HTR-8/SVneo (cell line): Measurements from ENCODE around the gene GPR21.

Source experiments
- DNase-seq: peaks from one replicate; pipeline ENCODE4 v3.0.0; 2011; ENCODE audit warnings: low spot score, mixed read lengths; ENCODE audit not compliant: insufficient read length
- FAIRE-seq: peaks from 2 replicates; lab custom pipeline; 2011; peaks lifted over from hg19 to GRCh38; lab: Jason Lieb, UNC

Gene GPR21

GRCh38 chr9:123033352-123033751 is at the start of gene GPR21:
TSS of gene GPR21 (plus strand) at chr9:123033667. CDS start at chr9:123034567, 900 bp downstream.
- FAIRE-seq, result no peak
- no peak for DNase-seq

- FAIRE-seq (no peak), DNase-seq (no peak)
Observed at GRCh38 chr9:122986010-122986409, 47.5 kb upstream of the GPR21 start.

DNA sequence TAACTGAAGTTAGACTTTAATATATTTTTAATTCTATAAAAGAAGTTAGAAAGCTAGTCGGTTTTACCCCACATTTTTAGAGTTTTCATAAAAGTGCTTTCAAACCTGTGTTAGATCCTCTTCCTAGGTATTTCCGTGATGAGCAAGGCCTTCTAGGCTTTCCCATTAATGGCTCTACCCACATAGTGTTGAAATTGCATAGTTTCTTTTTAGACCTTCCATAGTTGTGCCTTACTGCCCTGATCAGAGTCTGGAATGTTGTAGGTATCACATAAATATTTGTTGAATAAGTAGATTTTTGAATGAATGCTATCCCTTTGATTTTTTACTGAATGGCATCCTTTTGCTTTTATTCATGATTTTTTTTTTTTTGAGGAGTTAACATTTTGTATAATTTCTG is 45.3 kb upstream of the GPR21 start:
- FAIRE-seq (no peak), DNase-seq (no peak)

GRCh38 chr9:122988920-122989621 is 44.4 kb upstream of the GPR21 start:
- no peak for FAIRE-seq
- no peak for DNase-seq

GRCh38 chr9:122991370-122991830 is 42.1 kb upstream of the GPR21 start:
- DNase-seq (peak; percentile 55), FAIRE-seq (no peak)

- DNase-seq (no peak), FAIRE-seq (no peak)
Observed at GRCh38 chr9:122996586-122996985, 36.9 kb upstream of the GPR21 start.

DNA sequence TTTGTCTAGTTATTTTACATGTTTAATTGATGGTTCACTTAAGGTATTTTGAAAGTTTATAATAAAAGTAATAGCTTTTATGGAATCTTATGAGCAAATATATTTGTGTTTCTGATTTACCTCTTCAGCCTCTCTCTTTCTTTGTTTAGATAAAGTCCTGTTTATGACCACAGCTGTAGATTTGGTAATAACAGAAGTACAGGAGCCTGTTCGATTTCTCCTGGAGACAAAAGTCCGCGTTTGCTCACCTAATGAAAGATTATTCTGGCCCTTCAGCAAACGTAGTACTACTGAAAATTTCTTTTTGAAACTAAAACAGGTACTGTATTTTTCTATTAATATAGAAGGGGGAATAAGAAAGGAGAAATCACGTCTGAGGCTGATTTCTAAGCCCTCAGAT is 35.0 kb upstream of the GPR21 start:
- FAIRE-seq (no peak), DNase-seq (no peak)

GRCh38 chr9:123000371-123001068 is 32.9 kb upstream of the GPR21 start:
- DNase-seq (no peak), FAIRE-seq (no peak)

- FAIRE-seq, result no peak
- DNase-seq, result no peak
Observed at GRCh38 chr9:123002754-123003153, 30.7 kb upstream of the GPR21 start.

DNA sequence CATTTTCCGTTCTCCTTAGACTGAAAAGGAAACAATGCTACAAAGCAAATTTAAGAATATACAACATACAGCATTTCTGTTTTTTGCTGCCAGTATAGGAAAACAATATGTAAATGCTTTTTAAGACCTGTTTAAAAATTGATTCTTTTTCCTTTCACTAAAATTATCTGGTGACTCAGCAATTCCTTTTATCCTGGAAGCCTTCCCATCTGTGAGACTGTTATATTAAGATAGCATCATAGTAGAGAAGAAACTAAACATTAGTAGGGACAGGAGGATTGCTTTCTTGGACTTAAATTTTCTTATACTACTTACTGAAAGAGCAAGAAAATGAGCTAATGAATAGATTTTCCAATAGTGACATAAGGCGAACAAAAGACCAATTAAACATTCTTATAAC is 30.0 kb upstream of the GPR21 start:
- FAIRE-seq, result no peak
- DNase-seq, result no peak

DNA sequence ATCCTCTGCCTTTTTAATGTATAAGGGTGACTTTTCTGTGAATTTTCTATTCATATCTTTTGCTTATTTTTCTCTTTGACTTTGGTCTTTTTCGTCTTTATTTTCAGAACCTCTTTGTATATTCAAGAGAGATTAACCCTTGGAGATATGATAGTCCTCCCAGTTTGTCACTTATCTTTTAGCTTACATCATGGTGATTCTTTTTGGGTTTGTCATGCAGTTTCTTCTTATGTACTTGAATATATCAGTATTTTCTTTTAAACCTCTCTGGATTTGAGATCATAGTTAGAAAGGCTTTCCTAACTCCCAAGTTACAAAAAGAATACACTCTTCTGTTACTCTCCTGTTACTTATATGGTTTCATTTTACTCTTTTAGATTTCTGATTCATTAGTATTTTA is 27.5 kb upstream of the GPR21 start:
- FAIRE-seq (no peak), DNase-seq (no peak)

DNA sequence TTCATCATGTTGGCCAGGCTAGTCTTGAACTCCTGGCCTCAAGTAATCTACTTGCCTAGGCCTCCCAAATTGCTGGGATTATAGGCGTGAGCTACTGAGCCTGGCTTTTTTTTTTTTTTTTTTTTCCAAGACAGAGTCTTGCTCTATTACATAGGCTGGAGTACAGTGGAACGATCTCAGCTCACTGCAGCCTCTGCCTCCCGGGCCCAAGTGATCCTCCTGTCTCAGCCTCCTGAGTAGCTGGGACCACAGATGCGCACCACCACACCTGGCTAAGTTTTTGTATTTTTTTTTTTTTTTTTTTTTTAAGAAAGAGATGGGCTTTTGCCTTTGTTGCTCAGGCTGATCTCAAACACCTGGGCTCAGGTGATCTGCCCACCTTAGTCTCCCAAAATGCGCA is 26.2 kb upstream of the GPR21 start:
- no peak for DNase-seq

DNA sequence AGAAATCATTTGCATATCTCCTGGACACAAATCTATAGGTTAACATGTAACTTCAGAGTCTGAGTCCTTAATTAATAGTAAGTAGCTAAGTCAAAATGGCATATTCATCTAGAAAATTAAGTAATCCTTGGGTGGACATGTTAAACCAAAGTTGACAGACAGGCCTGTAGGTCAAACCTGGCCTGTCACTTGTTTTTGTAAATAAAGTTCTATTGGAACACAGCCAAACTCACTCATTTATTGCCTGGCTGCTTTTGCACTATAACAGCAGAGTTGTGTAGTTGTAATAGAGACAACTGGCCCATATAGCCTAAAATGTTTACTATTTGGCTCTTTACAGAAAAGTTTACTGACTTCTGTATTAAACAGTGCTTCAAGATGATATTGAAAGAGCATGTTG is 24.6 kb upstream of the GPR21 start:
- no peak for FAIRE-seq
- no peak for DNase-seq

More for the DNA sequence above, 26.2 kb upstream of the GPR21 start:
- no peak for FAIRE-seq

- DNase-seq (no peak), FAIRE-seq (no peak)
Observed at GRCh38 chr9:123011380-123011779, 22.1 kb upstream of the GPR21 start.

DNA sequence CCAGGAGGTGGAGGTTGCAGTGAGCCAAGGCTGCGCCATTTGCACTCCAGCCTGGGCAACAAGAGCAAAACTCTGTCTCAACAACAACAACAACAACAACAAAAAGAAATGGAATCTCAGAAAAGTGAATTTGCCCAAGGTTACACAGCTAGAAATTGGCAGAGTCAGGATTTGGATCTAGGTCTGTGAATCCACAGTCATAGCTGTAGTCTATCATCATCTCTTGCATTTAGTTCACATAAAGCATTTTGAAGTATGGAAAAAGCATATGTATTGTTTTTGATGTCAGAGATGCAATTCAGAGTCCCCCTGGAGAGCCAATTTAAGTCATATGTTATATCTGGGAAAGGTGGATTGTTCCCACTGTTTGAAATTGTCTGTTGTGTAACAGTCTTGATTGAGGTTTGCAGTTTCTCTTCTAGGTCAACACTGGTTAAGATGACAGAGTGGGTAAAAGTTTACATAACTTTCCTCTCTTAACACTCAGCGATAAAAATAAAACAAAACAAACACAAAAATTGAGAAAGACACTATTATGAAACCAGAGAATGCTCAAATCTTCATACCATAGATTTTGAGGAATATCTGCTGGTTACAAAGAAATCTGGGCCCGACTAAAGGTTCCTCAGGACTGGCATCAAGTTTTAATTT is 21.5 kb upstream of the GPR21 start:
- DNase-seq, result no peak
- FAIRE-seq, result no peak

GRCh38 chr9:123016631-123017030 is 16.8 kb upstream of the GPR21 start:
- DNase-seq, result no peak
- FAIRE-seq, result no peak

DNA sequence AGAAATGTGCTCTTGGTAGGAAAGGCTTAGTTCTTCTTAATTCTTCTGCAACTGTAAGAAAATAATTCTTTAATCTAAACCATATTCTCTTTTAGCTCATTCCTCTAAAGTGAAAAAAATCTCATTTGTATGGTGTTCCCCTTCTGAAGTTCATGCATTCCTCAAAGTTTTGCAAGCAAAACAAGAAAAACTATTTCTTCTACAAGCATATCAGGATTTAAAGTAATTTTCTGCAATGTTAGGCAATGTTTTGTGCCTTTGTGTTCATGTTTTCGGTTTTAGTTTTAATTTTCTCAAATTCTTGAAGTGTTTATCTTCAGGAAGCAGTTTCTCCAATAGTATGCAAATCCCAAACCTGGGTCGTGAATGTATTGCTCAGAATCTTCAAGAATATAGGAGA is 12.7 kb upstream of the GPR21 start:
- DNase-seq (no peak), FAIRE-seq (no peak)

DNA sequence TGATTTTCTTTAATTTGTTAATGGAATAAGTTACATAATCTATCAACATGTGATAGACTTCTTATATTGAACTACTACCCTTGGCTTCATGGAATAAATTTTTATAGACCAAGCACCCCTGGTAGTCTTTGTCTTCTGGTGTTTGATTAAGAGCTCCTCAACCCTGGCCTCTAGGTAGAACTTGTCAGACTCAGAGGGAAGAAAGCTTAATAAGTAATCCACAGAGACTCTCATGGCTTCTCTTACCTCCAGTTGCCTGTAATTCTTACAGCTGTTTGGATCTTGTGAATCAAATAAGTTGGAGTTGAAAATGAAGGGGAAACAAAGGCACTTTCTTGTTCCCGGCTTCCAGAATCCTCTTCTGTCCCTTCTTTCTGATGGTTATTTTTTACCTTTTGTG is 7.0 kb upstream of the GPR21 start:
- DNase-seq (no peak), FAIRE-seq (no peak)

GRCh38 chr9:123027517-123027916 is 6.0 kb upstream of the GPR21 start:
- DNase-seq (no peak), FAIRE-seq (no peak)

GRCh38 chr9:123028136-123028535 is 5.3 kb upstream of the GPR21 start:
- DNase-seq, result no peak
- FAIRE-seq, result no peak

DNA sequence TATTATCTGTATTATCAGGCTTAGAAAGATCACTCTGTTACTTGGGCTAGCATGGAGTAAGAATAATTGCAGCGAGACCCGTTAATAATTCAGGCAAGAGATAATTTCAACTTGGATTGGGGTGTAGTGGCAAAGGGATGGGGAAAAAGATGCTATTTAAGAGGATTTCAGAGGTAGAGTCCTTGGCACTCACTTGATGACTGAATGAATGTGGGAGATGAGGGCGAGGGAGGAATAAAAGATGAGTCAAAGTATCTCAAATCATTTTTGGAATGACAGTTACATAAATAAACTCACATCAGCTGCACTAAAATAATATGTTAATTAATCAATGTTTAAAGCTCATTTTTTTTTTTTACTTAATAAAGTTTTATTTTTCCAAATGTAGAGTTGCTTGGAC is 4.5 kb upstream of the GPR21 start:
- DNase-seq (no peak), FAIRE-seq (no peak)
